ENCODE results near the gene STX11.

The STX11 gene

DNA sequence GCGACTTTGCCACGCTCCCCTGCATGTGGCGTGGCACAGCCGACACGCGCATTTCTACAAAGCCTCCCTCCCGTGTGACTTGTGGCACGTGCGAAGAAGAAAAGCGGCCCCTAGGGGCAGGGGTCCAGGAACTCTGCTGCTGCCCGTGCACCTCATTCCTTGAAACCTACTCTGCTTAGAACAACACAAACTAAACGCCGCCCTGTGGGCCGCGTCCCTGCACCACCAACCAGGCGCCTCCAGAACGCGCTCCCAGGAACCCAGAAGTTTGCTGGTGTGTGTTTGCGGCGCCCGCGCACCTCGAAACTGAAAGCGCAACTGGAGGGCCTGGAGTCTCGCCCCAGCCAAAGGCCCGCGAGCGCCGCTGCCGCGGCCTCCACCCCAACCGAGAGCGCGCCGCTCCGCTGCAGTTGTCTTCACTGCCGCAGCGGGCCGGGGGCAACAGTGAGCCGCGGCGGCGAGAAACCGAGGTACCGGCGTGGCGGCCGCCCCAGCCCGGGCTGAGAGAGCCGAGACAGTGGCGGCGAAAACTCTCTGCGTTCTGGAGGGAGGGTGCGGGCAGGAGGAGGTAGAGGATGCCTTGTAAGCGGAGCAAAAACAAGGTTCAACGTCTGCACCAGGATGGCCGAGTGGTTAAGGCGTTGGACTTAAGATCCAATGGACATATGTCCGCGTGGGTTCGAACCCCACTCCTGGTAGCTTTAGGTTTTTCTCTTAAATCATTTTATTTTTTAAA, 65.8 kb downstream of the STX11 start:
- Histone ChIP-seq H3K4me3 (replicated peaks; ENCODE audit: insufficient read depth, low read length) (peak overlapping the region; percentile 52), H3K27me3 (ENCODE audit: insufficient read depth, poor library complexity, severe bottlenecking) (no peaks in the 10 kb centered on the region), H3K27ac (replicated peaks) (peak overlapping the region; percentile 98)
- TF ChIP-seq CTCF (IDR thresholded peaks at IDR 0.05; ENCODE audit: insufficient read depth, low read length), result peak; percentile 7
- TF ChIP-seq GABPA (IDR thresholded peaks at IDR 0.05; ENCODE audit: low read depth), result peak; percentile 17; the same call in 1 of the 2 replicates
- TF ChIP-seq POLR2AphosphoS5 (IDR thresholded peaks at IDR 0.05; ENCODE audit: low read depth), result 0 out of 2 replicates have a peak, but pooled peaks have one; percentile 51
- no peak for TF ChIP-seq SPI1 (IDR thresholded peaks at IDR 0.05; ENCODE audit: borderline replicate concordance, low read depth)
- DNase-seq (ENCODE audit: low read depth in 1 of 2, low spot score in 1 of 2), result peak; percentile 84 to 91

DNA sequence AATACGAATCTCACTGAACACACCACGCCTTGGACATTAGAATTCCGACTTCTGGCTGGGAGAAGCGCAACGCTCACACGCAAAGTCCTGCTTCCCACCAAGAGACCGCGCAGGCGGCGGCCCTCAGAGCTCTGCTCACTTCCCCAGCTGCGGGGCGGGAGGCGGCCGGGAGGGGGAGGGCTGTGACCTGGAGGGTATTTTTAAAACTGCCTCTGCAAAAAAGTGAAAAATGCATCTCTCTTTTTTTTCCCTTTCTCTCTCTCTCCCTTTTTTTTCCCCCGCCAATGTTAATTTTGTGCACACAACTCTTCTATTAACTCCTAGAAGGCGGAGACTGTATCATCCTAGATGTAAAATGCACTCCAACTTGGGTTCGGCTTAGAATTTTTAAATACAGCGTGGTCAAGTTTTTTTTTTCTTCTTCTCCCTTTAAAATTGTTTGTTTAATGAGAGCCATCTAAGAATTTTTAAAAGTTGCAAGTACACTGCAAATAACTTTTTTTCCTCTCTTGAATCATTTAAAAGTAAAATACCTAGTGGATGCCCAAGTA, 66.4 kb downstream of the STX11 start:
- peak; percentile 57; the same call in 1 of the 2 replicates for TF ChIP-seq SPI1 (IDR thresholded peaks at IDR 0.05; ENCODE audit: borderline replicate concordance, low read depth)
- TF ChIP-seq GABPA (IDR thresholded peaks at IDR 0.05; ENCODE audit: low read depth), result no peak; the same call in 1 of the 2 replicates
- Histone ChIP-seq H3K27me3 (ENCODE audit: insufficient read depth, poor library complexity, severe bottlenecking) (no peaks in the 10 kb centered on the region), H3K27ac (replicated peaks) (peak overlapping the region; percentile 98), H3K4me3 (replicated peaks; ENCODE audit: insufficient read depth, low read length) (peak overlapping the region; percentile 52)
- peak in 1 of 2 experiments; percentile 76 for DNase-seq (ENCODE audit: low read depth in 1 of 2, low spot score in 1 of 2)

GRCh38 chr6:144217264-144217663, 66.9 kb downstream of the STX11 start:
- no peaks in the 10 kb centered on the region for H3K27me3 ChIP-seq (ENCODE audit: insufficient read depth, poor library complexity, severe bottlenecking)
- TF ChIP-seq SPI1 (IDR thresholded peaks at IDR 0.05; ENCODE audit: borderline replicate concordance, low read depth) (no peak), POLR2AphosphoS5 (IDR thresholded peaks at IDR 0.05; ENCODE audit: low read depth) (no peak), GABPA (IDR thresholded peaks at IDR 0.05; ENCODE audit: low read depth) (no peak), CTCF (IDR thresholded peaks at IDR 0.05; ENCODE audit: insufficient read depth, low read length) (no peak)
- TF ChIP-seq, protein P1, sequence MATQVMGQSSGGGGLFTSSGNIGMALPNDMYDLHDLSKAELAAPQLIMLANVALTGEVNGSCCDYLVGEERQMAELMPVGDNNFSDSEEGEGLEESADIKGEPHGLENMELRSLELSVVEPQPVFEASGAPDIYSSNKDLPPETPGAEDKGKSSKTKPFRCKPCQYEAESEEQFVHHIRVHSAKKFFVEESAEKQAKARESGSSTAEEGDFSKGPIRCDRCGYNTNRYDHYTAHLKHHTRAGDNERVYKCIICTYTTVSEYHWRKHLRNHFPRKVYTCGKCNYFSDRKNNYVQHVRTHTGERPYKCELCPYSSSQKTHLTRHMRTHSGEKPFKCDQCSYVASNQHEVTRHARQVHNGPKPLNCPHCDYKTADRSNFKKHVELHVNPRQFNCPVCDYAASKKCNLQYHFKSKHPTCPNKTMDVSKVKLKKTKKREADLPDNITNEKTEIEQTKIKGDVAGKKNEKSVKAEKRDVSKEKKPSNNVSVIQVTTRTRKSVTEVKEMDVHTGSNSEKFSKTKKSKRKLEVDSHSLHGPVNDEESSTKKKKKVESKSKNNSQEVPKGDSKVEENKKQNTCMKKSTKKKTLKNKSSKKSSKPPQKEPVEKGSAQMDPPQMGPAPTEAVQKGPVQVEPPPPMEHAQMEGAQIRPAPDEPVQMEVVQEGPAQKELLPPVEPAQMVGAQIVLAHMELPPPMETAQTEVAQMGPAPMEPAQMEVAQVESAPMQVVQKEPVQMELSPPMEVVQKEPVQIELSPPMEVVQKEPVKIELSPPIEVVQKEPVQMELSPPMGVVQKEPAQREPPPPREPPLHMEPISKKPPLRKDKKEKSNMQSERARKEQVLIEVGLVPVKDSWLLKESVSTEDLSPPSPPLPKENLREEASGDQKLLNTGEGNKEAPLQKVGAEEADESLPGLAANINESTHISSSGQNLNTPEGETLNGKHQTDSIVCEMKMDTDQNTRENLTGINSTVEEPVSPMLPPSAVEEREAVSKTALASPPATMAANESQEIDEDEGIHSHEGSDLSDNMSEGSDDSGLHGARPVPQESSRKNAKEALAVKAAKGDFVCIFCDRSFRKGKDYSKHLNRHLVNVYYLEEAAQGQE (IDR thresholded peaks at IDR 0.05; ENCODE audit: insufficient replicate concordance, low read depth), result no peak
- peak in 1 of 2 experiments; percentile 24 for DNase-seq (ENCODE audit: low read depth in 1 of 2, low spot score in 1 of 2)
- H3K4me3 ChIP-seq (replicated peaks; ENCODE audit: insufficient read depth, low read length), result peak overlapping the region; percentile 52
- H3K27ac ChIP-seq (replicated peaks), result peak overlapping the region; percentile 98

DNA sequence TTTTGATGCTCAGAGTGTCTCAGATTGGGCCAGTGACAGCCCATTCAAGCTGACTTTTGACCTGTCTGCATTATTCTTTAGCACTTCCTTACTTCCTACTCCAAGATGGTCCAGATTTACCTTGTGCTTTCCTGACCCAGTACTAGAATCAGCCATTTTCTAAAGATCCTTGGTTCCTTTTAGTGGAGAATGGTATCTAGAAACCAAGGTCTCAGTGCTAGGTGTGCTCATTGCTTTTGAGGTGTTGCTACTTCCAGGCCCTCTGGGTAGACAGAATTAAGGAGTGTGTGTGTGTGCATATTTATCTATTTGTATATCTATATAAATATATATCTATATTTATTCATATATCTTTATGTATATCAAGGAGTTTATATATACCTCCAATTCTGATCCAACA, 67.5 kb downstream of the STX11 start:
- H3K27ac ChIP-seq (replicated peaks), result no peak overlapping the region
- H3K27me3 ChIP-seq (ENCODE audit: insufficient read depth, poor library complexity, severe bottlenecking), result no peaks in the 10 kb centered on the region
- H3K4me3 ChIP-seq (replicated peaks; ENCODE audit: insufficient read depth, low read length), result no peak overlapping the region
- TF ChIP-seq POLR2AphosphoS5 (IDR thresholded peaks at IDR 0.05; ENCODE audit: low read depth), result no peak
- TF ChIP-seq GABPA (IDR thresholded peaks at IDR 0.05; ENCODE audit: low read depth), result no peak
- TF ChIP-seq, protein P1 (IDR thresholded peaks at IDR 0.05; ENCODE audit: insufficient replicate concordance, low read depth), result no peak
- no peak for TF ChIP-seq CTCF (IDR thresholded peaks at IDR 0.05; ENCODE audit: insufficient read depth, low read length)
- no peak for TF ChIP-seq SPI1 (IDR thresholded peaks at IDR 0.05; ENCODE audit: borderline replicate concordance, low read depth)
- DNase-seq (ENCODE audit: low read depth in 1 of 2, low spot score in 1 of 2), result no peak

Measured in HL-60 (cell line).